ENCODE data around the gene CNTNAP2.

GRCh38 chr7:146861701-146862100 lies 745.1 kb downstream of the CNTNAP2 start:
- TF ChIP-seq CTCF (IDR thresholded peaks at IDR 0.05) (no peak), POLR2A (IDR thresholded peaks at IDR 0.05) (no peak)

Measured in heart left ventricle (tissue), 13 donors.